K562 (cell line): Measurements from ENCODE around the gene BNC1.

Experiments
- GABPA ChIP-seq: fragments of 200-800 bp; sonication (Bioruptor generic); conservative IDR thresholded peaks from 2 replicates; pipeline ENCODE4 v1.6.1; 2016; ENCODE audit warnings: low read depth, missing genetic modification characterization, missing compliant biosample characterization
- GATAD2B ChIP-seq: fragments of 450-650 bp; IDR thresholded peaks from 2 replicates; pipeline ENCODE4 v1.6.1; 2017; ENCODE audit warnings: mild to moderate bottlenecking, borderline replicate concordance
- KDM1A ChIP-seq, 2 experiments: fragments of 450-650 bp; IDR thresholded peaks; 2 replicates each; pipeline ENCODE4 v1.6.1; 2016; ENCODE audit warnings: mild to moderate bottlenecking in 2 of 2
- RAD21 ChIP-seq, 2 experiments: fragments of 250-450 bp in 1 of 2; fragments of 450-650 bp in 1 of 2; sonication (Bioruptor Pico) in 1 of 2; formaldehyde crosslinking in 1 of 2; IDR thresholded peaks in 1 of 2; conservative IDR thresholded peaks in 1 of 2; 2 replicates each; pipeline versions ENCODE4 v1.4.0 to v1.8.0; 2020 to 2022; ENCODE audit warnings: mild to moderate bottlenecking in 2 of 2, moderate library complexity in 1 of 2
- ZKSCAN1 ChIP-seq: fragments of 150-350 bp; IDR thresholded peaks from 2 replicates; pipeline ENCODE4 v1.6.1; 2016; ENCODE audit warnings: low read depth, low read length

DNA sequence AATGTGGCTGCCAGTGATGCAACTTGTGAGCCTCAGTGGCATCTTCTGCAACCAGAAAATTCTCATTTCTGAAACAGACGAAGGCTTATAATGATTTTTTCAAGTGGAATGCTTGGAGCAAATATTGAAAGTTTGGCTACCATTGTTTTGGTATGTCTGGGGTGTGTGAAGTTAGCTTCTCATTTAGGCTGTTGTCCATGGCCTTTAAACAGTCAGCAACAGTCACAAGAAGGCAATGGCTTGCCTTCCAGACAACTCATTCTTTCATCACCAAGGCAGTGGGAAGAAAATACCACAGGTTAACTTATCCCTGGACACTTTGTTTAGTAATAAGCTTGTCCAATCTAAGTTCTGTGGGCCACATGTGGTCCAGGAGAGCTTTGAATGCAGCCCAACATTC lies 4.7 kb upstream of the BNC1 start:
- TF ChIP-seq GATAD2B (no peak), KDM1A (IDR thresholded peaks at IDR 0.05) (no peak), GABPA (tag) (no peak), ZKSCAN1 (no peak), RAD21 (CRISPR knock-in tag; conservative IDR thresholded peaks at IDR 0.05 in 1 of 2, IDR thresholded peaks at IDR 0.05 in 1 of 2) (no peak)
